NOMO-1 (cell line): ENCODE measurements around the gene EHMT1.
"Not testable (repeated sequence)": the region's sequence is repeated elsewhere in the genome, so short reads cannot be mapped to it uniquely, and the experiment has no call there.

Experiments used
- DNase-seq, 2 experiments: peaks; one replicate each; lab custom pipeline; 2025; ENCODE audit not compliant: unreplicated experiment in 2 of 2; lab: John Stamatoyannopoulos, UW

EHMT1 gene

GRCh38 chr9:137800196-137801022 lies 181.6 kb downstream of the EHMT1 start:
- no peak for DNase-seq

- DNase-seq: no peak
Observed at GRCh38 chr9:137801023-137801319, 182.2 kb downstream of the EHMT1 start.

- DNase-seq: no peak
Observed at GRCh38 chr9:137802021-137802420, 183.2 kb downstream of the EHMT1 start.

- DNase-seq: no peak
Observed at GRCh38 chr9:137802521-137803243, 183.9 kb downstream of the EHMT1 start.

- no peak for DNase-seq
Observed at GRCh38 chr9:137804908-137805630, 186.3 kb downstream of the EHMT1 start.

GRCh38 chr9:137807721-137808703 lies 189.2 kb downstream of the EHMT1 start:
- no peak for DNase-seq

GRCh38 chr9:137809040-137809576 lies 190.3 kb downstream of the EHMT1 start:
- peak; percentile 46 to 62 for DNase-seq

- not testable (repeated sequence) for DNase-seq
Observed at GRCh38 chr9:137809726-137810450, 191.1 kb downstream of the EHMT1 start.

GRCh38 chr9:137811283-137811870 lies 192.6 kb downstream of the EHMT1 start:
- DNase-seq: no peak

GRCh38 chr9:137812356-137813023 lies 193.7 kb downstream of the EHMT1 start:
- no peak for DNase-seq

- no peak for DNase-seq
Observed at GRCh38 chr9:137813167-137813566, 194.4 kb downstream of the EHMT1 start.

- no peak for DNase-seq
Observed at GRCh38 chr9:137813651-137814415, 195.0 kb downstream of the EHMT1 start.

GRCh38 chr9:137814436-137814835 lies 195.6 kb downstream of the EHMT1 start:
- DNase-seq: no peak

- DNase-seq: no peak
Observed at GRCh38 chr9:137814841-137815240, 196.0 kb downstream of the EHMT1 start.

GRCh38 chr9:137815256-137816255 lies 196.8 kb downstream of the EHMT1 start:
- DNase-seq: no peak

- DNase-seq: no peak
Observed at GRCh38 chr9:137816531-137817235, 197.9 kb downstream of the EHMT1 start.
